ENCODE results near the gene SEC11A. TPM values are rescaled to one million over a fixed set of nuclear protein-coding genes. Genes with fewer than 3 reads are reported as not detected.

The SEC11A gene
- total RNA-seq, 1 donor from 2014 or later: 168 TPM

GRCh38 chr15:84658788-84659411 is 57.0 kb downstream of the SEC11A start:
- Histone ChIP-seq H3K4me3 (peak overlapping the region; percentile 61), H3K9me3 (no peaks in the 10 kb centered on the region), H3K36me3 (no peaks in the 10 kb centered on the region), H3K27me3 (no peaks in the 10 kb centered on the region), H3K27ac (peak overlapping the region; percentile 77), H3K4me1 (peaks cover 16% of the 10 kb centered on the region)
- DNase-seq (no peak), ATAC-seq (no peak)
- intact Hi-C loops (cut with DNase I): no loop called here
- no peak for TF ChIP-seq CTCF (IDR thresholded peaks at IDR 0.05)

GRCh38 chr15:84658080-84658787 is 57.7 kb downstream of the SEC11A start, which contains the start of gene NMB:
NMB (minus strand) TSS chr15:84658199; CDS start chr15:84658152, 47 bp downstream.
- ATAC-seq: peak; percentile 80
- Histone ChIP-seq H3K27ac (peak within 1 kb of the TSS; percentile 77), H3K4me1 (peaks cover 19% of the 10 kb centered on the region), H3K36me3 (no peaks in the 10 kb centered on the region), H3K27me3 (no peaks in the 10 kb centered on the region), H3K4me3 (peak within 1 kb of the TSS; percentile 61), H3K9me3 (no peaks in the 10 kb centered on the region)
- intact Hi-C loops (cut with DNase I): no loop called here
- peak; percentile 92 for DNase-seq
- peak; percentile 55 for TF ChIP-seq CTCF (IDR thresholded peaks at IDR 0.05)

- H3K4me1 ChIP-seq: peaks cover 24% of the 10 kb centered on the region
- no peaks in the 10 kb centered on the region for H3K9me3 ChIP-seq
- no peaks in the 10 kb centered on the region for H3K27me3 ChIP-seq
- TF ChIP-seq CTCF (IDR thresholded peaks at IDR 0.05): no peak
- H3K36me3 ChIP-seq: peaks cover 4% of the 10 kb centered on the region
- intact Hi-C loops (cut with DNase I): no loop called here
- DNase-seq (no peak), ATAC-seq (no peak)
- peak overlapping the region; percentile 61 for H3K4me3 ChIP-seq
- peak overlapping the region; percentile 77 for H3K27ac ChIP-seq
Measured at GRCh38 chr15:84657748-84658079, 58.2 kb downstream of the SEC11A start.

- TF ChIP-seq CTCF (IDR thresholded peaks at IDR 0.05): no peak
- H3K9me3 ChIP-seq: no peaks in the 10 kb centered on the region
- intact Hi-C loops (cut with DNase I): no loop called here
- H3K4me3 ChIP-seq: no peak overlapping the region
- H3K27me3 ChIP-seq: no peaks in the 10 kb centered on the region
- H3K27ac ChIP-seq: no peak overlapping the region
- DNase-seq: no peak
- ATAC-seq: no peak
- H3K36me3 ChIP-seq: peaks cover 11% of the 10 kb centered on the region
- peaks cover 32% of the 10 kb centered on the region for H3K4me1 ChIP-seq
Measured at GRCh38 chr15:84656972-84657371, 59.0 kb downstream of the SEC11A start.

- peak; percentile 64 for TF ChIP-seq CTCF (IDR thresholded peaks at IDR 0.05)
- intact Hi-C loops (cut with DNase I): no loop called here
- Histone ChIP-seq H3K4me3 (peak overlapping the region; percentile 95), H3K9me3 (no peaks in the 10 kb centered on the region), H3K4me1 (peaks cover 40% of the 10 kb centered on the region), H3K36me3 (peaks cover 31% of the 10 kb centered on the region), H3K27ac (peak overlapping the region; percentile 92), H3K27me3 (no peaks in the 10 kb centered on the region)
- ATAC-seq (peak; percentile 61), DNase-seq (peak; percentile 89)
Measured at GRCh38 chr15:84654689-84655453, 61.1 kb downstream of the SEC11A start.
